Spinal cord (tissue), 10 donors: ENCODE results near the gene CCIN. TPM values are rescaled to one million over a fixed set of nuclear protein-coding genes. Genes with fewer than 3 reads are reported as not detected.
A peak's percentile ranks its signal among the peaks of the same experiment; 100 is the strongest.

Experiments
- DNase-seq, 6 donors: peaks; one replicate each; pipeline versions ENCODE4 v3.0.0 to v3.0.0-alpha.2; 2013 to 2015; ENCODE audit warnings: low spot score in 6 of 6, low read depth in 4 of 6
- H3K27ac ChIP-seq: one replicate; pipeline ENCODE4 v1.5.1; 2013; ENCODE audit warnings: low read depth, low read length, control low read depth
- H3K27me3 ChIP-seq: one replicate; pipeline ENCODE4 v1.6.1; 2013; ENCODE audit warnings: low read length; ENCODE audit not compliant: control insufficient read depth, insufficient read depth
- H3K36me3 ChIP-seq: one replicate; pipeline ENCODE4 v1.6.1; 2013; ENCODE audit warnings: low read length; ENCODE audit not compliant: control insufficient read depth, insufficient read depth
- H3K4me1 ChIP-seq: one replicate; pipeline ENCODE4 v1.6.1; 2013; ENCODE audit warnings: low read length; ENCODE audit not compliant: control insufficient read depth, insufficient read depth
- H3K4me3 ChIP-seq: one replicate; pipeline ENCODE4 v1.5.1; 2013; ENCODE audit warnings: low read depth, low read length, control low read depth
- H3K9me3 ChIP-seq: one replicate; pipeline ENCODE4 v1.6.1; 2013; ENCODE audit warnings: low read length; ENCODE audit not compliant: control insufficient read depth, insufficient read depth
- WGBS: methylation state at CpG from one replicate; pipeline ENCODE4 v1.1.5; 2013; ENCODE audit warnings: missing lambda C conversion rate; ENCODE audit not compliant: insufficient coverage; 5-methylcytosine and 5-hydroxymethylcytosine counted together
- polyA plus RNA-seq, 2 donors: library from polyadenylated mRNA; unstranded; fragments of 120-200 nt; gene quantifications; one replicate each; pipeline ENCODE4 v1.2.1, GENCODE V29; 2013; ENCODE audit not compliant: insufficient read length in 2 of 2
- total RNA-seq, 2 donors: library from RNA; depleted of rRNA in 1 of 2; stranded (reverse); fragments of 120-200 nt in 1 of 2; fragments of >200 nt in 1 of 2; gene quantifications; one replicate each; pipeline versions ENCODE4 v1.2.3 to v1.2.4, GENCODE V29; 2013 to 2014
- donor health status: healthy.

The CCIN gene
- total and polyA plus RNA-seq, 4 donors: 0.35 to 0.50 (median 0.40) TPM

- H3K4me1 ChIP-seq: peaks cover 56% of the 10 kb centered on the region
Measured at GRCh38 chr9:36138901-36139300, 30.3 kb upstream of the CCIN start.

GRCh38 chr9:36140086-36141084 lies 28.8 kb upstream of the CCIN start:
- WGBS: 83% methylated on average over 3 of the region's 11 CpGs
- Histone ChIP-seq H3K9me3 (no peaks in the 10 kb centered on the region), H3K4me3 (no peak overlapping the region), H3K27me3 (peaks cover 6% of the 10 kb centered on the region), H3K4me1 (peaks cover 57% of the 10 kb centered on the region), H3K27ac (no peak overlapping the region), H3K36me3 (peaks cover 9% of the 10 kb centered on the region)
- no peak for DNase-seq

More at GRCh38 chr9:36138901-36139300, 30.3 kb upstream of the CCIN start:
- WGBS: 98% methylated on average over 4 of the region's 5 CpGs
- peaks cover 4% of the 10 kb centered on the region for H3K36me3 ChIP-seq
- H3K27ac ChIP-seq: no peak overlapping the region
- H3K9me3 ChIP-seq: no peaks in the 10 kb centered on the region
- no peak overlapping the region for H3K4me3 ChIP-seq
- H3K27me3 ChIP-seq: peaks cover 9% of the 10 kb centered on the region
- no peak for DNase-seq

- H3K36me3 ChIP-seq: peaks cover 9% of the 10 kb centered on the region
- peak in 1 of 6 donors; percentile 38 for DNase-seq
- 32% methylated on average over 2 of the region's 4 CpGs for WGBS
- peaks cover 51% of the 10 kb centered on the region for H3K4me1 ChIP-seq
- no peaks in the 10 kb centered on the region for H3K27me3 ChIP-seq
- H3K27ac ChIP-seq: no peak overlapping the region
- H3K4me3 ChIP-seq: no peak overlapping the region
- peaks cover 2% of the 10 kb centered on the region for H3K9me3 ChIP-seq
Measured at GRCh38 chr9:36141288-36141687, 27.9 kb upstream of the CCIN start.

GRCh38 chr9:36141761-36142160 lies 27.4 kb upstream of the CCIN start:
- Histone ChIP-seq H3K4me3 (no peak overlapping the region), H3K4me1 (peaks cover 51% of the 10 kb centered on the region), H3K27me3 (no peaks in the 10 kb centered on the region), H3K36me3 (peaks cover 9% of the 10 kb centered on the region), H3K27ac (no peak overlapping the region), H3K9me3 (peaks cover 3% of the 10 kb centered on the region)
- 90% methylated on average over 7 of the region's 7 CpGs for WGBS
- no peak for DNase-seq

GRCh38 chr9:36142510-36143244 lies 26.5 kb upstream of the CCIN start:
- Histone ChIP-seq H3K27ac (peak overlapping the region; percentile 40), H3K27me3 (no peaks in the 10 kb centered on the region), H3K9me3 (peaks cover 3% of the 10 kb centered on the region), H3K36me3 (peaks cover 12% of the 10 kb centered on the region), H3K4me1 (peaks cover 47% of the 10 kb centered on the region), H3K4me3 (no peak overlapping the region)
- peak in 1 of 6 donors; percentile 55 for DNase-seq
- WGBS: 63% methylated on average over 9 of the region's 12 CpGs

- H3K36me3 ChIP-seq: peaks cover 14% of the 10 kb centered on the region
- no peak overlapping the region for H3K4me3 ChIP-seq
- peaks cover 3% of the 10 kb centered on the region for H3K9me3 ChIP-seq
- peak overlapping the region; percentile 40 for H3K27ac ChIP-seq
- WGBS: 82% methylated on average over 13 of the region's 13 CpGs
- DNase-seq: no peak
- H3K4me1 ChIP-seq: peaks cover 47% of the 10 kb centered on the region
- H3K27me3 ChIP-seq: no peaks in the 10 kb centered on the region
Measured at GRCh38 chr9:36143245-36143641, 25.9 kb upstream of the CCIN start.

- no peak overlapping the region for H3K27ac ChIP-seq
- peaks cover 23% of the 10 kb centered on the region for H3K36me3 ChIP-seq
- H3K9me3 ChIP-seq: peaks cover 3% of the 10 kb centered on the region
- DNase-seq: no peak
- peaks cover 56% of the 10 kb centered on the region for H3K4me1 ChIP-seq
- no peaks in the 10 kb centered on the region for H3K27me3 ChIP-seq
- no peak overlapping the region for H3K4me3 ChIP-seq
- WGBS: 96% methylated on average over 12 of the region's 12 CpGs
Measured at GRCh38 chr9:36144309-36145232, 24.6 kb upstream of the CCIN start.

GRCh38 chr9:36145970-36146369 lies 23.2 kb upstream of the CCIN start:
- H3K27ac ChIP-seq: no peak overlapping the region
- H3K4me3 ChIP-seq: no peak overlapping the region
- 100% methylated on average over 2 of the region's 4 CpGs for WGBS
- peaks cover 33% of the 10 kb centered on the region for H3K36me3 ChIP-seq
- no peaks in the 10 kb centered on the region for H3K27me3 ChIP-seq
- DNase-seq: no peak
- peaks cover 55% of the 10 kb centered on the region for H3K4me1 ChIP-seq
- peaks cover 3% of the 10 kb centered on the region for H3K9me3 ChIP-seq

GRCh38 chr9:36146651-36147050 lies 22.5 kb upstream of the CCIN start:
- H3K4me3 ChIP-seq: no peak overlapping the region
- peaks cover 3% of the 10 kb centered on the region for H3K9me3 ChIP-seq
- 88% methylated on average over 10 of the region's 10 CpGs for WGBS
- DNase-seq: no peak
- no peaks in the 10 kb centered on the region for H3K27me3 ChIP-seq
- H3K36me3 ChIP-seq: peaks cover 40% of the 10 kb centered on the region
- H3K4me1 ChIP-seq: peaks cover 52% of the 10 kb centered on the region
- H3K27ac ChIP-seq: no peak overlapping the region
